ENCODE data around the gene MAN1C1.

The MAN1C1 gene

GRCh38 chr1:25724201-25724600, 107.6 kb downstream of the MAN1C1 start:
- TF ChIP-seq CSRNP3 (CRISPR knock-in tag; IDR thresholded peaks at IDR 0.05): no peak
- no peak for TF ChIP-seq ZNF565 (CRISPR knock-in tag; conservative IDR thresholded peaks at IDR 0.05; ENCODE audit: low read depth)
- TF ChIP-seq GLIS3 (CRISPR knock-in tag; IDR thresholded peaks at IDR 0.05): no peak
- no peak for TF ChIP-seq ISL1 (CRISPR knock-in tag; IDR thresholded peaks at IDR 0.05)
- ATAC-seq: no peak

- ATAC-seq: no peak
- no peak for TF ChIP-seq PATZ1 (CRISPR knock-in tag; IDR thresholded peaks at IDR 0.05; ENCODE audit: borderline replicate concordance)
- no peak for TF ChIP-seq ISL1 (CRISPR knock-in tag; IDR thresholded peaks at IDR 0.05)
- no peak for TF ChIP-seq ZNF565 (CRISPR knock-in tag; conservative IDR thresholded peaks at IDR 0.05; ENCODE audit: low read depth)
- no peak for TF ChIP-seq GLIS3 (CRISPR knock-in tag; IDR thresholded peaks at IDR 0.05)
- TF ChIP-seq TSHZ2 (CRISPR knock-in tag; IDR thresholded peaks at IDR 0.05): no peak
- no peak for TF ChIP-seq BACH2 (CRISPR knock-in tag; IDR thresholded peaks at IDR 0.05; ENCODE audit: borderline replicate concordance)
- no peak for TF ChIP-seq TOX (CRISPR knock-in tag; IDR thresholded peaks at IDR 0.05; ENCODE audit: borderline replicate concordance)
- no peak for TF ChIP-seq SNAI2 (CRISPR knock-in tag; IDR thresholded peaks at IDR 0.05)
- TF ChIP-seq OSR1 (CRISPR knock-in tag; IDR thresholded peaks at IDR 0.05): no peak
- TF ChIP-seq ESRRG (CRISPR knock-in tag; IDR thresholded peaks at IDR 0.05): no peak
- TF ChIP-seq ARNTL (CRISPR knock-in tag; IDR thresholded peaks at IDR 0.05; ENCODE audit: borderline replicate concordance, low read depth): no peak
- no peak for TF ChIP-seq CSDC2 (CRISPR knock-in tag; IDR thresholded peaks at IDR 0.05)
- no peak for TF ChIP-seq ZFP30 (CRISPR knock-in tag; IDR thresholded peaks at IDR 0.05)
- TF ChIP-seq ZNF70 (CRISPR knock-in tag; IDR thresholded peaks at IDR 0.05): no peak
- TF ChIP-seq RARB (CRISPR knock-in tag; IDR thresholded peaks at IDR 0.05): no peak
- TF ChIP-seq ZC3H10 (CRISPR knock-in tag; IDR thresholded peaks at IDR 0.05): no peak
- TF ChIP-seq TCF4 (CRISPR knock-in tag; IDR thresholded peaks at IDR 0.05; ENCODE audit: borderline replicate concordance): no peak
- no peak for TF ChIP-seq PPARA (CRISPR knock-in tag; IDR thresholded peaks at IDR 0.05; ENCODE audit: borderline replicate concordance)
Observed at GRCh38 chr1:25724966-25725365, 108.4 kb downstream of the MAN1C1 start.

GRCh38 chr1:25725482-25725881, 108.9 kb downstream of the MAN1C1 start:
- ATAC-seq: no peak

More at GRCh38 chr1:25725482-25725881, 108.9 kb downstream of the MAN1C1 start:
- TF ChIP-seq TOX (CRISPR knock-in tag; IDR thresholded peaks at IDR 0.05; ENCODE audit: borderline replicate concordance) (no peak), ESRRG (CRISPR knock-in tag; IDR thresholded peaks at IDR 0.05) (no peak), GLIS3 (CRISPR knock-in tag; IDR thresholded peaks at IDR 0.05) (no peak), ZFP30 (CRISPR knock-in tag; IDR thresholded peaks at IDR 0.05) (no peak), ZNF70 (CRISPR knock-in tag; IDR thresholded peaks at IDR 0.05) (no peak), BACH2 (CRISPR knock-in tag; IDR thresholded peaks at IDR 0.05; ENCODE audit: borderline replicate concordance) (no peak), SNAI2 (CRISPR knock-in tag; IDR thresholded peaks at IDR 0.05) (no peak), POU6F1 (CRISPR knock-in tag; IDR thresholded peaks at IDR 0.05; ENCODE audit: borderline replicate concordance, low read depth) (no peak), ZNF565 (CRISPR knock-in tag; conservative IDR thresholded peaks at IDR 0.05; ENCODE audit: low read depth) (no peak), OSR1 (CRISPR knock-in tag; IDR thresholded peaks at IDR 0.05) (no peak), TSHZ2 (CRISPR knock-in tag; IDR thresholded peaks at IDR 0.05) (no peak), PATZ1 (CRISPR knock-in tag; IDR thresholded peaks at IDR 0.05; ENCODE audit: borderline replicate concordance) (no peak), RARB (CRISPR knock-in tag; IDR thresholded peaks at IDR 0.05) (no peak), PPARA (CRISPR knock-in tag; IDR thresholded peaks at IDR 0.05; ENCODE audit: borderline replicate concordance) (no peak), ZC3H10 (CRISPR knock-in tag; IDR thresholded peaks at IDR 0.05) (no peak), CSRNP3 (CRISPR knock-in tag; IDR thresholded peaks at IDR 0.05) (no peak)

Measured in SK-N-SH treated with all-trans-retinoic acid at 6 μM for 48 hours (cell line).